KOPT-K1 (cell line): ENCODE measurements around the gene FNBP1.
A peak's percentile ranks its signal among the peaks of the same experiment; 100 is the strongest.

Source experiments
- H3K27ac ChIP-seq: fragments of 200-600 bp; sonication (generic); 2 replicates; pipeline ENCODE4 v1.5.1; 2016; ENCODE audit warnings: antibody characterized with exemption, mild to moderate bottlenecking, low read depth, low read length; ENCODE audit not compliant: poor library complexity, severe bottlenecking
- H3K36me3 ChIP-seq: fragments of 200-600 bp; sonication (generic); 2 replicates; pipeline ENCODE4 v1.5.1; 2017; ENCODE audit warnings: antibody characterized with exemption, mild to moderate bottlenecking, low read length, moderate library complexity; ENCODE audit not compliant: insufficient read depth
- H3K9me3 ChIP-seq: fragments of 200-600 bp; sonication (generic); 2 replicates; pipeline ENCODE4 v1.5.1; 2017; ENCODE audit warnings: antibody characterized with exemption, low read length, mild to moderate bottlenecking; ENCODE audit not compliant: insufficient read depth, poor library complexity, severe bottlenecking

The FNBP1 gene

GRCh38 chr9:129886226-129887174, 156.5 kb downstream of the FNBP1 start:
- Histone ChIP-seq H3K36me3 (peaks cover 9% of the 10 kb centered on the region; the same call in 1 of the 2 replicates), H3K27ac (peak overlapping the region; percentile 100), H3K9me3 (no peaks in the 10 kb centered on the region)

GRCh38 chr9:129885670-129886106, 157.3 kb downstream of the FNBP1 start:
- H3K27ac ChIP-seq = peak overlapping the region; percentile 100
- no peaks in the 10 kb centered on the region for H3K9me3 ChIP-seq
- H3K36me3 ChIP-seq = peaks cover 5% of the 10 kb centered on the region; the same call in 1 of the 2 replicates

GRCh38 chr9:129885018-129885669, 157.8 kb downstream of the FNBP1 start:
- Histone ChIP-seq H3K27ac (peak overlapping the region; percentile 100), H3K9me3 (no peaks in the 10 kb centered on the region), H3K36me3 (peaks cover 5% of the 10 kb centered on the region; the same call in 1 of the 2 replicates)

GRCh38 chr9:129884220-129885017, 158.6 kb downstream of the FNBP1 start:
- H3K9me3 ChIP-seq = no peaks in the 10 kb centered on the region
- peaks cover 5% of the 10 kb centered on the region; the same call in 1 of the 2 replicates for H3K36me3 ChIP-seq
- peak overlapping the region; percentile 100 for H3K27ac ChIP-seq

- H3K27ac ChIP-seq = no peak overlapping the region
- peaks cover 5% of the 10 kb centered on the region for H3K36me3 ChIP-seq
- no peaks in the 10 kb centered on the region for H3K9me3 ChIP-seq
Observed at GRCh38 chr9:129881547-129882324, 161.3 kb downstream of the FNBP1 start.

- Histone ChIP-seq H3K36me3 (peaks cover 5% of the 10 kb centered on the region), H3K9me3 (no peaks in the 10 kb centered on the region), H3K27ac (no peak overlapping the region)
Observed at GRCh38 chr9:129880654-129881546, 162.1 kb downstream of the FNBP1 start.

- H3K36me3 ChIP-seq = peaks cover 5% of the 10 kb centered on the region
- no peak overlapping the region for H3K27ac ChIP-seq
- no peaks in the 10 kb centered on the region for H3K9me3 ChIP-seq
Observed at GRCh38 chr9:129879991-129880653, 162.9 kb downstream of the FNBP1 start.

GRCh38 chr9:129879103-129879699, 163.8 kb downstream of the FNBP1 start:
- Histone ChIP-seq H3K27ac (no peak overlapping the region), H3K36me3 (peaks cover 5% of the 10 kb centered on the region), H3K9me3 (no peaks in the 10 kb centered on the region)

GRCh38 chr9:129878291-129878690, 164.7 kb downstream of the FNBP1 start:
- H3K27ac ChIP-seq = no peak overlapping the region
- no peaks in the 10 kb centered on the region; the same call in none of the 2 replicates for H3K36me3 ChIP-seq
- H3K9me3 ChIP-seq = no peaks in the 10 kb centered on the region

- no peaks in the 10 kb centered on the region for H3K9me3 ChIP-seq
- peaks cover 3% of the 10 kb centered on the region for H3K36me3 ChIP-seq
- H3K27ac ChIP-seq = no peak overlapping the region
Observed at GRCh38 chr9:129876815-129877214, 166.2 kb downstream of the FNBP1 start.

GRCh38 chr9:129875687-129876395, 167.1 kb downstream of the FNBP1 start:
- Histone ChIP-seq H3K27ac (no peak overlapping the region), H3K36me3 (peaks cover 9% of the 10 kb centered on the region), H3K9me3 (no peaks in the 10 kb centered on the region)

GRCh38 chr9:129875181-129875611, 167.8 kb downstream of the FNBP1 start:
- Histone ChIP-seq H3K36me3 (peaks cover 14% of the 10 kb centered on the region), H3K9me3 (no peaks in the 10 kb centered on the region), H3K27ac (no peak overlapping the region)
